Measurements from ENCODE around the gene PHRF1. TPM values are rescaled to one million over a fixed set of nuclear protein-coding genes. Genes with fewer than 3 reads are reported as not detected.

PHRF1 gene
- total RNA-seq, 2 experiments from 2014 or later, result 32.4 to 33.5 TPM

GRCh38 chr11:609341-609811 lies 33.1 kb downstream of the PHRF1 start:
- no peaks in the 10 kb centered on the region for H3K9me3 Mint-ChIP-seq
- ChIA-PET POLR2A (no interaction called here), CTCF (no interaction called here)
- intact Hi-C loops (cut with micrococcal nuclease), result no loop called here
- no peak overlapping the region for H3K27ac Mint-ChIP-seq
- H3K4me3 Mint-ChIP-seq, result no peak overlapping the region
- no peaks in the 10 kb centered on the region for H3K27me3 Mint-ChIP-seq
- no peak for DNase-seq
- peaks cover 35% of the 10 kb centered on the region for H3K36me3 Mint-ChIP-seq
- H3K4me1 Mint-ChIP-seq (ENCODE audit: low read depth), result peaks cover 12% of the 10 kb centered on the region

- Mint-ChIP-seq H3K9me3 (no peaks in the 10 kb centered on the region), H3K27me3 (no peaks in the 10 kb centered on the region), H3K4me3 (no peak overlapping the region), H3K36me3 (peaks cover 37% of the 10 kb centered on the region), H3K4me1 (ENCODE audit: low read depth) (peaks cover 15% of the 10 kb centered on the region), H3K27ac (no peak overlapping the region)
- CTCF ChIA-PET, result interaction anchor here (1.2 kb wide), 1 partner anchor 116 kb away, joined by 3 read pairs; no protein-coding TSS in a partner anchor
- DNase-seq, result no peak
- POLR2A ChIA-PET, result no interaction called here
- intact Hi-C loops (cut with micrococcal nuclease), result no loop called here
These were observed 34.0 kb downstream of the PHRF1 start for GRCh38 chr11:610146-610801.

GRCh38 chr11:611001-611996 lies 35.0 kb downstream of the PHRF1 start:
- Mint-ChIP-seq H3K27me3 (no peaks in the 10 kb centered on the region), H3K9me3 (no peaks in the 10 kb centered on the region), H3K27ac (peak overlapping the region; percentile 5), H3K4me3 (no peak overlapping the region), H3K4me1 (ENCODE audit: low read depth) (peaks cover 17% of the 10 kb centered on the region), H3K36me3 (peaks cover 38% of the 10 kb centered on the region)
- CTCF ChIA-PET, result interaction anchor here (1.2 to 2.4 kb wide), 2 partner anchors 57 to 115 kb away, joined by 3 to 9 read pairs; no protein-coding TSS in a partner anchor
- POLR2A ChIA-PET, result no interaction called here
- DNase-seq, result no peak
- intact Hi-C loops (cut with micrococcal nuclease), result no loop called here

DNA sequence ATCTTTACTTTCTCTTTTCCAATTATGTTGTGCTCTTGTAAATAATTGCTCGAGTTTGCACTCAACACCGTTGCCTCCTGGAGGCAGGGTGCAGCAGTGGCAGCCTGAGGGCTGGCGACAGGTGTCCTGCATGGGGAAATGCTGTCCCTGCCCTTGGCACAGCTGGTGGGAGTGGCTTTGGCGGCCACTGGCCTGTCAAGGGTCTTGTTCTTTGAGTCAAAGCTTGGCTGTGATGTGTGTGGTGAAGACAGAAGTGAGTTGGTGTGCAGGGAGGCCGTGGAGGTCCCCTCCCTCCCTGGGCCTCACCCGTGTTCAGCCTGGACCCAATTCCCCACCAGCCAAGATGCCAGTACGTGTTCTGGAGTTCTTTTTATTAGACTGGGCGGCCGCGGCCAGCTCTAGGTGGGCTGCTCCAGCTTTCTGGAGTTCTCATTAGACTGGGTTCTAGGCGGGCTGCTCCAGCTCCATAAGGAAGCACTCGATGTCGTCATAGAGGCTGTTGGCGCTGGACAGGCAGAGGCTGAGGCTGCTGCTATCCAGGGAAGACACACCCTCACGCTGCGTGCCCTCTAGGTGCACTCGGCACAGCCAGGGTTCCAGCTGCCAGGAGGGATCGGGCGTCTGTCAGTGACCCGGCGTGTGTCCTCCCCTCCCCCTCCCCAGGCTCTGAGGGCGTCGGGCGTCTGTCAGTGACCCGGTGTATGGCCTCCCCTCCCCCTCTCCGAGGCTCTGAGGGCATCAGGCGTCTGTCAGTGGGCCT lies 36.1 kb downstream of the PHRF1 start:
- DNase-seq, result peak; percentile 40
- no peak overlapping the region for H3K4me3 Mint-ChIP-seq
- H3K36me3 Mint-ChIP-seq, result peaks cover 32% of the 10 kb centered on the region
- ChIA-PET CTCF (interaction anchor here (1.2 to 2.4 kb wide), 2 partner anchors 58 to 93 kb away, joined by 4 to 9 read pairs; no protein-coding TSS in a partner anchor), POLR2A (no interaction called here)
- H3K9me3 Mint-ChIP-seq, result no peaks in the 10 kb centered on the region
- intact Hi-C loops (cut with micrococcal nuclease), result no loop called here
- H3K27me3 Mint-ChIP-seq, result no peaks in the 10 kb centered on the region
- peaks cover 17% of the 10 kb centered on the region for H3K4me1 Mint-ChIP-seq (ENCODE audit: low read depth)
- H3K27ac Mint-ChIP-seq, result peak overlapping the region; percentile 68

GRCh38 chr11:612961-613300 lies 36.7 kb downstream of the PHRF1 start:
- peaks cover 32% of the 10 kb centered on the region for H3K36me3 Mint-ChIP-seq
- H3K4me3 Mint-ChIP-seq, result no peak overlapping the region
- H3K9me3 Mint-ChIP-seq, result no peaks in the 10 kb centered on the region
- ChIA-PET POLR2A (no interaction called here), CTCF (interaction anchor here (1.2 to 2.4 kb wide), 2 partner anchors 59 to 94 kb away, joined by 4 to 9 read pairs; no protein-coding TSS in a partner anchor)
- DNase-seq, result no peak
- H3K27me3 Mint-ChIP-seq, result no peaks in the 10 kb centered on the region
- intact Hi-C loops (cut with micrococcal nuclease), result no loop called here
- peaks cover 17% of the 10 kb centered on the region for H3K4me1 Mint-ChIP-seq (ENCODE audit: low read depth)
- no peak overlapping the region for H3K27ac Mint-ChIP-seq

DNA sequence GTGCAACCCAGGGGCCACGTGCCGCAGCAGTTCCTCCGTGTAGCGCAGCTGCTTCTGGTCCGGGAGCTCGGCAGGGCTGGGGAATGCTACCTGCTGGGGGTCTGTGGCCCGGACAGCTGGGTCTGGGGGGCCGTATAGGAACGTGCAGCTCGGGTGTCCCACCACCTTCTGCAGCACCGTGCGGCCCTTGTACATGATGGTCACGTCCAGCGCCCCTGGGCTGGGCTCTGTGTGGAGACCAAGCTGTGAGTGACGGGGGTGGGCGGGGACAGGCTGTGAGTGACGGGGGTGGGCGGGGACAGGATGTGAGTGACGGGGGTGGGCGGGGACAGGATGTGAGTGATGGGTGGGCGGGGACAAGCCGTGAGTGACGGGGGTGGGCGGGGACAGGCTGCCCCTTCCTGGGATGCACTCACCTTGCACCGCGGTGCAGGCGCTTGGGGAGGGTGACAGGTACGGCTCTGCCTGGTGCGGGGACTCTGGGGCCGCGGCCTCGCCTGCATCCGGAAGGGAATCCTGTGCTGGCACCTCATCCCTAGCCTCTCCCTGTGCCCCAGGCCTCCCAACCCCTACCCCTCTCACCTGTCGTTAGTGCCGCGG lies 37.2 kb downstream of the PHRF1 start:
- ChIA-PET CTCF (interaction anchor here (1.2 to 2.4 kb wide), 2 partner anchors 59 to 94 kb away, joined by 4 to 9 read pairs; no protein-coding TSS in a partner anchor), POLR2A (interaction anchor here (1.1 kb wide), 1 partner anchor 38 kb away, joined by 3 read pairs; no protein-coding TSS in a partner anchor)
- peaks cover 17% of the 10 kb centered on the region for H3K4me1 Mint-ChIP-seq (ENCODE audit: low read depth)
- intact Hi-C loops (cut with micrococcal nuclease), result no loop called here
- H3K9me3 Mint-ChIP-seq, result no peaks in the 10 kb centered on the region
- peak overlapping the region; percentile 92 for H3K4me3 Mint-ChIP-seq
- H3K36me3 Mint-ChIP-seq, result peaks cover 31% of the 10 kb centered on the region
- DNase-seq, result peak; percentile 93
- no peaks in the 10 kb centered on the region for H3K27me3 Mint-ChIP-seq
- H3K27ac Mint-ChIP-seq, result peak overlapping the region; percentile 69

GRCh38 chr11:614021-614622 lies 37.9 kb downstream of the PHRF1 start:
- DNase-seq, result peak; percentile 28
- intact Hi-C loops (cut with micrococcal nuclease), result no loop called here
- H3K36me3 Mint-ChIP-seq, result peaks cover 29% of the 10 kb centered on the region

GRCh38 chr11:614623-615503 lies 38.6 kb downstream of the PHRF1 start:
- intact Hi-C loops (cut with micrococcal nuclease), result loop anchor here (5.0 kb wide), 2 partner anchors 38 to 182 kb away; partner anchors contain the start of genes PHRF1 and SLC25A22
- ChIA-PET POLR2A (interaction anchor here (0.5 to 1.4 kb wide), 6 partner anchors 14 to 181 kb away, joined by 3 to 5 read pairs (median 4); partner anchors contain the start of genes HRAS and PHRF1), CTCF (no interaction called here)
- Mint-ChIP-seq H3K4me3 (peak overlapping the region; percentile 92), H3K27ac (peak overlapping the region; percentile 92), H3K27me3 (no peaks in the 10 kb centered on the region), H3K4me1 (ENCODE audit: low read depth) (peaks cover 17% of the 10 kb centered on the region), H3K36me3 (peaks cover 29% of the 10 kb centered on the region), H3K9me3 (no peaks in the 10 kb centered on the region)
- DNase-seq, result peak; percentile 23

More at GRCh38 chr11:614021-614622, 37.9 kb downstream of the PHRF1 start:
- Mint-ChIP-seq H3K27me3 (no peaks in the 10 kb centered on the region), H3K9me3 (no peaks in the 10 kb centered on the region), H3K4me1 (ENCODE audit: low read depth) (peaks cover 17% of the 10 kb centered on the region), H3K4me3 (peak overlapping the region; percentile 92), H3K27ac (peak overlapping the region; percentile 84)
- CTCF ChIA-PET, result interaction anchor here (1.2 to 2.4 kb wide), 2 partner anchors 60 to 95 kb away, joined by 4 to 9 read pairs; no protein-coding TSS in a partner anchor
- POLR2A ChIA-PET, result interaction anchor here (0.5 to 1.1 kb wide), 2 partner anchors 15 to 38 kb away, joined by 3 to 4 read pairs; no protein-coding TSS in a partner anchor

- DNase-seq, result peak; percentile 94
- intact Hi-C loops (cut with micrococcal nuclease), result loop anchor here (1.0 to 5.0 kb wide), 4 partner anchors 38 to 182 kb away; partner anchors contain the start of genes DEAF1, PHRF1, SLC25A22 and TMEM80
- Mint-ChIP-seq H3K4me1 (ENCODE audit: low read depth) (peaks cover 17% of the 10 kb centered on the region), H3K27me3 (no peaks in the 10 kb centered on the region), H3K27ac (peak within 1 kb of the TSS; percentile 92), H3K36me3 (peaks cover 28% of the 10 kb centered on the region), H3K4me3 (peak within 1 kb of the TSS; percentile 92), H3K9me3 (no peaks in the 10 kb centered on the region)
- POLR2A ChIA-PET, result interaction anchor here (0.6 to 1.4 kb wide), 6 partner anchors 24 to 180 kb away, joined by 3 to 5 read pairs (median 4); partner anchors contain the start of genes HRAS and PHRF1
- CTCF ChIA-PET, result no interaction called here
These were observed 39.4 kb downstream of the PHRF1 start, which contains the start of gene IRF7 for GRCh38 chr11:615504-616319. TSS of gene IRF7 (minus strand) at chr11:615950. CDS start at chr11:615364, 586 bp downstream.

Measured in activated CD4-positive, alpha-beta memory T cell treated with anti-CD3 and anti-CD28 coated beads for 36 hours (primary cell).